NCI-H2171 treated with DMSO at 0.1 percent for 48 hours (cell line): ENCODE data around the gene TRAM2.

Experiments
- DNase-seq: peaks from one replicate; lab custom pipeline; 2025; lab: John Stamatoyannopoulos, UW

Gene TRAM2

GRCh38 chr6:52595000-52595795 lies 18.3 kb upstream of the TRAM2 start:
- DNase-seq: peak; percentile 92

DNA sequence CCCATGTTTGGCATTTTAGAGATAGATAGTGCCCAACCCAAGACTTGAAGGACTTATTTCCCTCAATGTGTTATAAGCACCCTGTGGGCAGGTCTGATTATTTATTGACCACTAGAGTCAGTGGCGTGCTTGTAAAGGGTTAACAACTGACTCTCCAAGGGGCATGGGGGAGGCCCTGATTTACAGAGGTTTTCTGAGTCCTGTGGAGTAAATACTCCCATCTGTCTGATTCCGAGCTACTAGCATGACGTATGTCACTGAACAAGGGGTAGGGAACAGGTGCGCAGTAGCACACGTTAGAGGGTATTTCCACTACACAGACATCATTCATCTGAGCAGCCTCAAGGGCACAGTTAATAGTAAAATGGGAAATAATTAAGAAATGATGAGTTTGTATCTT lies 17.4 kb upstream of the TRAM2 start:
- DNase-seq: peak; percentile 97

DNA sequence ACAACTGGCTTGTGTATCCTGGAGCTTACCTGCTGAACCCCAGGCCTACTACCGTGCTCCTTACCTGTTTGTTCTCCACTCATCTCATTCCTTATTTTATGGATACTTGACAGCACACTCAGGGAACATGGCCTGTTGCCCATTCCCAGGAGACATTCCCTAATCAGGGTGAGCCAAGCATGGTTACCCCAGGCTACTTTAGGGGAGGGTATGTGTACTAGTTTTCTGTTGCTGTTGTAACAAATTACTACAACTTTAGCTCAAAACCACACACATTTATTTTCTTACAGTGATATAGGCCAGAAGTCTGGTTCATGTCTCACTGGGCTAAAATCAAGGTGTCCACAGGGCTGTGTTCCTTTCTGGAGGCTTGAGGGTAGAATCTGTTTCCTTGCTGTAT lies 15.0 kb upstream of the TRAM2 start:
- DNase-seq: peak; percentile 38

DNA sequence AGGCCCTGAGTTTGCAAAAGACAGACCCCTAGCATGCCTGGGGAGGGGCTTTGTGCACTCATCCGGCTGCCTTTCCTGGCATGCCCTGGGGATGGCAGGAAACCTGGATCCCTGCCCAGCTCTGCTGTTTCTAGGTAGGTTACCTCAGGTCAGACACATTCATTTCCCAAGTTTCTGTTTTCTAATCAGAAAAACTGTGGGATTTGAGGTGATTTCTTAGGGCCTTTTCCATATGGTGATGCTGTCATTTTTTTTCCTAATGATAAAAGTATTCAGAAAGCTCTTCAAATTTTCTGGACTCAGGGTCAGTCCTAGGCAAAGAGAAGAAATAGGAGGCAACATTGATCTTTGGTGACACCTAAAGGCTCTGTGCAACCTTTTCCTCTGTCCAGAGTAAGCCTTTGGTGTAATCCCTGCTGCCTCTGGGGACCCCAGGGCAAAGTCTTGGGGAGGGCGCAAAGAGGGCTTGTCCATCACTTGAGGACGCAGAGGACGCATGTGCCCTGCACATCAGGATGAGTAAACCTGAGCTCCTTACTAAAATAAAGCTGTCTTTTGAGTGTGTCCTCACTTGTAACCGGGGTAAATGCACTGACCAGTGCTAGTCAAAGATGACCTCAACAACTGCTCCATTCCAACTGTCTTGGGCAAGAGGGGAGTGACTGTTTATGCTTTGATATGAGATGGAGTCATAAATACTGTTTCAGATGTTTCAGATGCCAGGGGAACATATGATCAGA lies 13.5 kb upstream of the TRAM2 start:
- DNase-seq: peak; percentile 51

DNA sequence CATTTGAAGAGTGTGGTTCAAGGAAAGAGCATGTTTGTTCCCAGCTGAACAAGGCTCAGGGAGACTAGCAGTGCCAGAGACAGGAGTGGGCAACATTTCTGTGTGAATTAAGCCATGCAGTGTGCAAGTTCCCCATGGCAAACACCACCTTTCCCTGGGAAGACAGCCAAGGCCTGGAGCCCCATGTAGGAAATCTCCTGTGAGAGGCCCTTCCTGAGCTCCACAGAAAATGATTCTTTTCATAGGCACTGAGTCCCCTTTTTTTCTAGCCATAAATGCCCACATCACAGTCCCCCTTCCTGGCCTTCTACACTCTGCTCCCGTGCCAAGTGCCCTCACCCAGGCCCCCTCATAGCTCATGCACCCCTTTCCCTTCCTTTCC lies 11.8 kb upstream of the TRAM2 start:
- no peak for DNase-seq

DNA sequence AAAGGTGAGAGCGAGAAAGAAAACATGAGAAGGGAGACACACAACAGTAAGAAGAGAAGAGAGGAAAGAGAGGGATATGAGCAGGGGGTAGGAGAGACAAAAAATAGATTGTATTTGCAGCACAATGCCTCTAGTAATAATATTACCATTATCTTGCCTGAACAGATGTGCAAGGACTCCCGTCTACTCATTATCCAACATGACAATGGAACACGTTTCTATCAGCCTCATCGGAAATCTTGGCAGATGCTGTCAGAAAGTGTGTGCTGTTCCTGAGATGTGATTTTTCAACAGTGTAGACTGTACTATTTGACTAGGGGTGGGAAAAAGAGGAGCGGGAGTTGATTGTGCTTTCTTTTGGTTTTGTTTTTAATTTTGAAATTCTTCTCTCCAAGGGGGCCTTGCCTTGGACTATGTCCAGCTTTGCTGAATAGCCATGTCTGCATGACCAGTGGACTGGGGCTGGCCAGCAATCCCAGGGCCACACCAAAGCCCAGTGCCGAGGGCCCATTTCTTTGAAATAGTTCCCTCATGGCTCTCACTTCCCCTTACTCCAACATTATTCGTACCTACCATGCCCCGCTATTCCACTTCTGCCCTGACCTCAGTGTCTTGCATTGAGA lies 11.3 kb upstream of the TRAM2 start:
- peak; percentile 44 for DNase-seq

DNA sequence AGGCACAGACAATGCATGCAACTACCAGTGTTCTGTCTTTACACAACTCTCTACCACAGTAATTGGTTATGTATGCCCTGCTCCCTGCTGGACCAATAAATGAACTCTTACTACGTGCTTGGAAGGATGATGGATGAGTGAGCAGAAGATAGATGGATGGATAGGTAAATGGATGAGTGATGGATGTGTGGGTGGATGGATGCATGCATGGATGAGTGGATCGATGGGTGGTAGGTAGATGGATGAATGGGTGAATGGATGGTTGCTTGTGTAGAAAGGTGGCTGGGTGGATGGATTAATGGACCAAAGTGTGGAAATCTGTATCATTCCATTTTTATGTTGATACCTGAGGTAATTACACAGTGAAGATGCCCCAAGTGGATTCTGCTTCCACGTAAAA lies 10.1 kb upstream of the TRAM2 start:
- DNase-seq: no peak

DNA sequence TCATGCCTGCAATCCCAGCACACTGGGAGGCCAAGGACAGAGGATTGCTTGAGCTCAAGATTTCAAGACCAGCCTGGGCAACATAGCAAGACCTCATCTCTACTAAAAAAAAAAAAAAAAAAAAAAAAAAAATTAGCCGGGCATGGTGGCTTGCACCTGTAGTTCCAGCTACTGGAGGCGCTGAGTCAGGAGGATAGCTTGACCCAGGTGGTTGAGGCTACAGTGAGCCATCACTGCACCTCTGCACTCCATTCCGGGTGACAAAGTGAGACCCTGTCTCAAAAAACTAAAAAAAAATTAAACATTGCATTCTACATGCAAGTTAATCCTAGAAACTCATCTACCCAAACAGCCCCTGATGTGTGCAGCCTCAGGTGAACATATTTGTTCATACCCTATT lies 7.3 kb upstream of the TRAM2 start:
- DNase-seq: no peak

GRCh38 chr6:52582996-52583395 lies 6.1 kb upstream of the TRAM2 start:
- DNase-seq: no peak

DNA sequence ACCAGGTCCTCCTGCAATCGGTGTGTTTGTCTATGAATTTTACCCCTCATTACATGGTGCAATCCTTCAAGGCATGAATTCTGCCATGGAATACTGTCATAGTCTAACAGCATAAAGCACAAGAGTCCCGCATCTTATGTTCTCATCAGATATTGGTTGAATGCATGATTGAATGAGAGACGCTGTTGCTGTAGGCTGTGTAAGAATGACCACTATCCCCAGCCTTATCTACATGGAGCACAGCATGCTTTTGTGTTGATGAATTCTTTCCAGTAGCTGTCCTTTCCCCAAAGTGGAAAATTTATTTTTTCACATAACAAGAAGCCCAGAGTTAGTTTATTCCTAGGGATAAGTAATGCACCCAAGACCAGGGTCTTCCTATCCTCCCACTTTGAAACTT lies 5.6 kb upstream of the TRAM2 start:
- DNase-seq: no peak

DNA sequence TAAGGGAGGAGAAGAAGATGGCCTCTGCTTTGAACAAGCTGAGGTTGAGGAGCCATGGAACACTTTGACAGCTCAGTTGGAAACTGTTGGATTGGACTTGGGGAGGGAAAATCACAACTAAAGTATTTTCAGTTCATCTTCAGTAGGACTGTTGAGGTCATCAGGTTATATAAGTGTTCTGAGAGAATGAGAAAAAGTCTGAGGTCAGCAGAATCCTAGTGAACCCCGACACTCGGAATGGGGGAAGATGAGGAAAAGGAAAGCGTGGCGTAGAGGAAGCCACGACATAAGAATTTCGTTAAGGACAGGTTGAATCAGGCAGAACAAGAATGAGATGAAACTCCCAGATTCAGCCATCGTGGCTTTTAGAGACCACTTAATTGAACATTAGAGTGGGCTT lies 4.0 kb upstream of the TRAM2 start:
- no peak for DNase-seq

GRCh38 chr6:52579006-52579660 lies 2.3 kb upstream of the TRAM2 start:
- DNase-seq: no peak

DNA sequence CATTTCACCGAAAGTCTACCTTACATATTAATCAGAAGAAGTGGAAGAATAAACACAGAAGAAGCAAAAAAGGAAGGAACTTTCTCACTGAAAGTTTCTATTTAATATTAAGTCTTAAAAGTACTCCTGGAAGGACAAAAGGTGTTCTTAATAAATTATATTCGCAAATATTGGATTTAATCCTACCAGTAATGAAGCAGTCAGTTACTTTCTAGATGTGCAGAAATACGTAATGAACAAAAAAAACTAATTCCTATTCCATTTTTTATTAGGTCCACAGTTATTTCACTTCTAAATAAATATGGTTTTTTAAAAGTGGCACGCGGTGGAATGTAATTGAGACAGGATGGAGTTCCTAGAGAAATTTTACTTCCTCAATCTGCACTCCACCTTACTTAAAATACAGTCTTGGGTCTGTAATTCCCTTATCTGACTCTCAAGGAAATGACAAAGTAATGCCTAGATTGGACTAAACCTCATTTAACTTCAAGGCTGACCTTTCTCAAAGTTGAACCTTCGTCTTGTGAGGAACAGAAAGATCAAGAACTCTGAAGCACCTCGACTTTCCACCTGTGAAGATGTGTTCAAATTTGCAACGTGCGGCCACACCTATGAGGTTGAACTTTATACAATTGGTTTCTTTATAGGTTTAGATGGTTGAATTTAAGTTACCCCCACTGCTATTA lies 1.1 kb upstream of the TRAM2 start:
- DNase-seq: no peak

GRCh38 chr6:52576392-52577021 lies 353 bp downstream of the TRAM2 start:
- DNase-seq: peak; percentile 52

DNA sequence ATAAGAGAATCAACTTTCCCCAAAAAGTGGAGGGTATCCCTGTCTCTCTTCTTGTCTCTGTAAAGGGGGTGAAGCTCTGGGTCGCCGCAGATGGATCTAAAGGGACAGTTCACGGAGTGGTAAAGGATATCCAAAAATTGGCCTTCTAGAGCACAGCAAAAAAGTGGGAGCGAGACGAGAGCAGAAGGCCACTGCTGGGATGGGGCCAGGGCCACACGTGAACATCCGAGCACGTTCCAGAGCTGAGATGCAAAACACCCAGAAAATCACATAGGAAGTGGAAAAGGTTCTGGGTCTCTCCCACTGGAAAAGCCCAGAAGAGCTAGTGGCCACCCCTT lies 837 bp downstream of the TRAM2 start:
- DNase-seq: no peak

- no peak for DNase-seq
Measured at GRCh38 chr6:52575502-52575892, 1.4 kb downstream of the TRAM2 start.

GRCh38 chr6:52574709-52575501 lies 2.0 kb downstream of the TRAM2 start:
- no peak for DNase-seq

DNA sequence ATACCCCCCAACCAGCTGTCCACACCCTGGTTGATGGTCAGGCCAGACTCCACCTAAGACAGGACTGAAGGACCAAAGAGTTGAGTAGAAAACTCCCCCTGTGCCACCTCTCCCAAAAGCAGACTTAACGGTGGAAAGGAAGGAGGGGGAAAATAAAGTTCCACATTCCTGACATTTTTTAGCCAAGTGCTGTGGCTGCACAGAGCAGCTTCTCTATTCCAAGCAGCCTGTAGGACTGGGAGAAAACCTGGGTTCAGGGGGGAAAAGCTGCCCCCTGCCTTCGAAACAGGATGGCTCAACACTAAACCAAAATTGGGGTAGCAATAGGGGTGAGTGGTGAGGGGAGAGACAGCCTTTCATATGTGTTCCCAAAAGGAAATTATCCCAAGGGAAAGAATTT lies 3.6 kb downstream of the TRAM2 start:
- no peak for DNase-seq

GRCh38 chr6:52572536-52572935 lies 4.3 kb downstream of the TRAM2 start:
- DNase-seq: no peak

DNA sequence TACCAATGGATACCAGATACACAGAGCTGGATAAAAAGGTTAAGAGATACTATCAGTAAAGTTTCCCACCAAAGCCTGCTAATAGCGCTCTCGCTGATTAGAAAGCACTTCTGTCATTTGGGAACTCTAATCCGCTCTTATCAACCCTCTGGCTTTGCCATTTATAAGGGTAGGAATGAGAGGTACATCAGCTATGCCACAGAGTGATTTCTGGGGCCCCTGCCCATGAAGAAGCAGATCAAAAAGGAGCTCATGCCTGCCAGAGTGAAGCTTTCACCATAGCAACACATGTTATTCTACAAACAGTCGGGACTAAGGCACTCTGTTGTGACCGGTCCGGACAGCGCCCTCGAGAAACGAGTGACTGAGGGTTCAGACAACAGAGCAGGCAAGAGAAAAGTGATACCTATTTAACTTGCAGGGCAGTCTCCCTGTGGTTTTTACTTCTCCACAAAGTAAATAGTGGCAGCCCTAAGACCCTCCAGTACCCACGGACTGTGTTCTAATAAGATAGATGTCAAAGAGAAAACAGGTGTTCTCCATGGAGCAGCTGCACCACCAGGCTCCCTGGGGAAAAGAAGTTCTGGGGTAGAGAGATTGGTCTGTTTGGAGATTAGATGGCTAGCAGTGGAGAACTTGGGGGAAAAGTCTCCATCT lies 5.6 kb downstream of the TRAM2 start:
- peak; percentile 53 for DNase-seq
